NOMO-1 (cell line): ENCODE results near the gene SUSD6.
"Not testable (repeated sequence)": the region's sequence is repeated elsewhere in the genome, so short reads cannot be mapped to it uniquely, and the experiment has no call there.

Source experiments
- DNase-seq, 2 experiments: peaks; one replicate each; lab custom pipeline; 2025; ENCODE audit not compliant: unreplicated experiment in 2 of 2; lab: John Stamatoyannopoulos, UW

The SUSD6 gene

GRCh38 chr14:69647642-69648041 lies 36.2 kb downstream of the SUSD6 start:
- DNase-seq: not testable (repeated sequence)

- peak; percentile 42 to 79 for DNase-seq
Observed at GRCh38 chr14:69648480-69649451, 37.4 kb downstream of the SUSD6 start.

- DNase-seq: no peak
Observed at GRCh38 chr14:69650948-69651369, 39.6 kb downstream of the SUSD6 start.

GRCh38 chr14:69651664-69652063 lies 40.3 kb downstream of the SUSD6 start:
- DNase-seq: no peak

GRCh38 chr14:69652942-69653684 lies 41.7 kb downstream of the SUSD6 start:
- peak; percentile 55 to 84 for DNase-seq

- DNase-seq: no peak
Observed at GRCh38 chr14:69654116-69654515, 42.7 kb downstream of the SUSD6 start.

- no peak for DNase-seq
Observed at GRCh38 chr14:69657950-69658355, 46.6 kb downstream of the SUSD6 start.

GRCh38 chr14:69658664-69659261 lies 47.4 kb downstream of the SUSD6 start:
- no peak for DNase-seq

- DNase-seq: no peak
Observed at GRCh38 chr14:69660344-69661193, 49.2 kb downstream of the SUSD6 start.

GRCh38 chr14:69661194-69661537 lies 49.8 kb downstream of the SUSD6 start:
- no peak for DNase-seq

- no peak for DNase-seq
Observed at GRCh38 chr14:69662636-69663299, 51.4 kb downstream of the SUSD6 start.

- DNase-seq: no peak
Observed at GRCh38 chr14:69663300-69663643, 51.9 kb downstream of the SUSD6 start.

- no peak for DNase-seq
Observed at GRCh38 chr14:69664265-69664664, 52.9 kb downstream of the SUSD6 start.

- no peak for DNase-seq
Observed at GRCh38 chr14:69664865-69665526, 53.6 kb downstream of the SUSD6 start.

GRCh38 chr14:69665631-69666030 lies 54.2 kb downstream of the SUSD6 start:
- no peak for DNase-seq

GRCh38 chr14:69666112-69666511 lies 54.7 kb downstream of the SUSD6 start:
- DNase-seq: no peak

- no peak for DNase-seq
Observed at GRCh38 chr14:69666690-69667211, 55.4 kb downstream of the SUSD6 start.

- no peak for DNase-seq
Observed at GRCh38 chr14:69667938-69668335, 56.5 kb downstream of the SUSD6 start.

- DNase-seq: no peak
Observed at GRCh38 chr14:69669375-69669774, 58.0 kb downstream of the SUSD6 start.
